Ectodermal cell (in vitro differentiated cells): ENCODE results near the gene ACTR3.

ENCODE experiments used
- H3K27ac ChIP-seq: 2 replicates; pipeline ENCODE4 v1.7.0; 2013; ENCODE audit warnings: mild to moderate bottlenecking, low read depth, low read length; ENCODE audit not compliant: insufficient read depth, poor library complexity, severe bottlenecking
- H3K27me3 ChIP-seq: 2 replicates; pipeline ENCODE4 v1.7.0; 2013; ENCODE audit warnings: mild to moderate bottlenecking, low read length; ENCODE audit not compliant: insufficient read depth, control insufficient read depth, poor library complexity, severe bottlenecking
- H3K36me3 ChIP-seq: one replicate; pipeline ENCODE4 v1.7.0; 2013; ENCODE audit warnings: low read length; ENCODE audit not compliant: control insufficient read depth, insufficient read depth
- H3K4me1 ChIP-seq: one replicate; pipeline ENCODE4 v1.7.0; 2013; ENCODE audit warnings: low read length; ENCODE audit not compliant: control insufficient read depth, insufficient read depth
- H3K4me3 ChIP-seq: 2 replicates; pipeline ENCODE4 v1.7.0; 2013; ENCODE audit warnings: low read depth, low read length, control low read depth; ENCODE audit not compliant: insufficient read depth
- H3K9me3 ChIP-seq: 2 replicates; pipeline ENCODE4 v1.7.0; 2013; ENCODE audit warnings: mild to moderate bottlenecking, low read length, moderate library complexity; ENCODE audit not compliant: control insufficient read depth
- WGBS, 2 experiments: methylation state at CpG; one replicate each; pipeline ENCODE4 v1.1.7; 2013; ENCODE audit warnings: missing lambda C conversion rate in 2 of 2; 5-methylcytosine and 5-hydroxymethylcytosine counted together

ACTR3 gene

GRCh38 chr2:113977060-113977659, 87.3 kb downstream of the ACTR3 start:
- Histone ChIP-seq H3K4me3 (no peak overlapping the region), H3K4me1 (no peaks in the 10 kb centered on the region), H3K27me3 (no peaks in the 10 kb centered on the region), H3K27ac (no peak overlapping the region), H3K36me3 (no peaks in the 10 kb centered on the region), H3K9me3 (no peaks in the 10 kb centered on the region)
- 96 to 97% methylated on average over 8 of the region's 8 CpGs for WGBS, 2 experiments

DNA sequence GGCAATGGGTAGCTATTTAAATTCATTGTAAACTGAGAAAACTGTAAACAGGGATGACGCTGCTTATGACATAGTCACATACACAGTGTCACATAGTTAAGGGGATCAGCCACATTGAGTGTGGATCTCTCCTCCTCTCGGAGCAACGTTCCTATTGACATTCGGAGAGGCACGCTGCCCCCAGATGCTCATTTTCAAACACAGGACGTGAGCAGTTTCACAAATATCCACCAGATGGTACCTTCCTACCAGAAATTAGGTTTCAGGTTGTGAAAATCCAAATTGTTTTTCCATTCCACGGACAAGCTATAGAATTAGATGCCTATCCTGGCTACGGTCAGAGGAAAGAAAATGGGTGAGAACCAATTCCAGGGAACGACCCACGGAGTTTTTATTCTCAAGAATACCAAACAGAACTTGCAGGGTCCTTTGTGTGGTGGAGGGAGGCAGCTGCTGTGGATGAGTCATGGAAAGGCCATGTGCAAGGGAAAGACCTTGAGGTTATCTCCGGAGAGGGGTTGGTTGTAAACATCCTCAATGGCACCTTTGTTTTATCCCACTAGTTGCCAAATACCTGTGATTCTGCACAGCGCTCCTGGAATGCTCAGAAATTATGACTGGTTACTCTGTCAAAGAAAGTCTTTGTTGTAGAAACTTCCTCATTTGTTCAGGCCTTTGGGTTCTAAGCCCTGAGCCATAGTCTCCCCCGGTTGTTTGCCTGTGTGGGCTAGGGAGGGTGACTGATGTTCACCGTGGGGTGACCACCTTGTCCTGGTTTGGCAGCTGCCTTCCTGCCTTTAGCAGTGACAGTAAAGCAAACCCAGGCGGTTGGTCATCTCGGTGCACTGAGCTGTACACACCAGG, 88.0 kb downstream of the ACTR3 start:
- no peak overlapping the region for H3K4me3 ChIP-seq
- H3K4me1 ChIP-seq, result no peaks in the 10 kb centered on the region
- H3K36me3 ChIP-seq, result no peaks in the 10 kb centered on the region
- WGBS, 2 experiments, result 79 to 83% methylated on average over 16 of the region's 16 CpGs
- H3K27me3 ChIP-seq, result no peaks in the 10 kb centered on the region
- no peaks in the 10 kb centered on the region for H3K9me3 ChIP-seq
- no peak overlapping the region for H3K27ac ChIP-seq

- Histone ChIP-seq H3K4me3 (no peak overlapping the region), H3K27me3 (no peaks in the 10 kb centered on the region), H3K9me3 (no peaks in the 10 kb centered on the region), H3K4me1 (no peaks in the 10 kb centered on the region), H3K36me3 (no peaks in the 10 kb centered on the region), H3K27ac (no peak overlapping the region)
- WGBS, 2 experiments, result 95 to 96% methylated on average over 20 of the region's 20 CpGs
Measured at GRCh38 chr2:113978524-113979190, 88.8 kb downstream of the ACTR3 start.

- 92 to 93% methylated on average over 93 of the region's 93 CpGs for WGBS, 2 experiments
- H3K27me3 ChIP-seq, result no peaks in the 10 kb centered on the region
- no peaks in the 10 kb centered on the region for H3K9me3 ChIP-seq
- H3K4me1 ChIP-seq, result no peaks in the 10 kb centered on the region
- no peak overlapping the region for H3K27ac ChIP-seq
- H3K4me3 ChIP-seq, result no peak overlapping the region
- H3K36me3 ChIP-seq, result no peaks in the 10 kb centered on the region
Measured at GRCh38 chr2:113979191-113980128, 89.6 kb downstream of the ACTR3 start.

GRCh38 chr2:113980946-113981345, 91.1 kb downstream of the ACTR3 start:
- Histone ChIP-seq H3K9me3 (no peaks in the 10 kb centered on the region), H3K4me3 (no peak overlapping the region), H3K27me3 (no peaks in the 10 kb centered on the region), H3K27ac (no peak overlapping the region), H3K36me3 (no peaks in the 10 kb centered on the region), H3K4me1 (no peaks in the 10 kb centered on the region)
- WGBS, 2 experiments, result 93 to 95% methylated on average over 4 of the region's 4 CpGs

GRCh38 chr2:113981404-113982134, 91.7 kb downstream of the ACTR3 start:
- no peaks in the 10 kb centered on the region for H3K9me3 ChIP-seq
- no peaks in the 10 kb centered on the region for H3K36me3 ChIP-seq
- H3K4me3 ChIP-seq, result no peak overlapping the region
- no peaks in the 10 kb centered on the region for H3K4me1 ChIP-seq
- WGBS, 2 experiments, result 93 to 99% methylated on average over 8 of the region's 8 CpGs
- no peak overlapping the region for H3K27ac ChIP-seq
- no peaks in the 10 kb centered on the region for H3K27me3 ChIP-seq

DNA sequence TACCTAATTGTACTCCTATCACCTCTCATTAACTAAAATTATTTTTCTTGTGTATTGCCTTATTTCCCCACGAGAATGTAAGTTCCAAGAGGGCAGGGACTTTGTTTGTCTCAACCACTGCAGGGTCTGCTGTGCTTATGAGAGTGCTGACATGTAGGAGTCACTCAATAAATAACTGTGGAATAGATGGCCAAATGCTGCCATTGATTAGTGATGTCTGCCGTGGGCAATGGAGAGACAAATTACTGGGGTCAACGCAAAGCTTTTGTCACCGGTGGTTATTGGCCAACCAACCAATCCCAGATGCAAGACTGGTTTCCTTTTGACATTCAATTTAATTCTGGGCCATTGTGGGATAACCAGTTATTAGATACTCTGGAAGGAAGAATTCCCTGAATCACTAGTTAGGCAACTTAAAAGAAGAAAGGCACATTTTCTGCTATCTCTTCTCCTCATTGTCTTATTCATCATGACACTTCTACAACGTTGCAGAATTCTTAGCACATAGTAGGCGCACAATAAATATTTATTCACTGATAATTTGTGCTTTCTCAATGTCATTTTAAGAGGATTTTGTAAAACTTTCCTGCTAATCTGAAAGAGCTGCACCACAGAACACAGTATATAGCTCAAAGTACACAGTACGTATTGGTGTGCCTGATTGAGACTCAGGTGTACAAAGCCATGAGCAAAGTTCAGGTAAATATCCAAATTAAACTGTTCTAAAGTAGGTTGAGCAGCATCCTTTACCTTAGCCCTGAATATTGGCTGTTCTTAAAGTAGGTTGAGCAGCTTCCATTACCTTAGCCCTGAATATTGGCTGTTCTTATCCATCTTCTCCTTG, 95.9 kb downstream of the ACTR3 start:
- no peaks in the 10 kb centered on the region for H3K36me3 ChIP-seq
- H3K9me3 ChIP-seq, result no peaks in the 10 kb centered on the region
- 89 to 97% methylated on average over 6 to 7 of the region's 7 CpGs for WGBS, 2 experiments
- H3K27me3 ChIP-seq, result no peaks in the 10 kb centered on the region
- no peaks in the 10 kb centered on the region for H3K4me1 ChIP-seq
- no peak overlapping the region for H3K27ac ChIP-seq
- H3K4me3 ChIP-seq, result no peak overlapping the region

- Histone ChIP-seq H3K27ac (no peak overlapping the region), H3K27me3 (no peaks in the 10 kb centered on the region), H3K9me3 (no peaks in the 10 kb centered on the region), H3K36me3 (no peaks in the 10 kb centered on the region), H3K4me3 (no peak overlapping the region), H3K4me1 (no peaks in the 10 kb centered on the region)
- WGBS, 2 experiments, result 85 to 95% methylated on average over 3 to 4 of the region's 4 CpGs
Measured at GRCh38 chr2:113986762-113987290, 96.9 kb downstream of the ACTR3 start.
